K562 (cell line): ENCODE measurements around the gene KCNF1. TPM values are rescaled to one million over a fixed set of nuclear protein-coding genes. Genes with fewer than 3 reads are reported as not detected.

Source experiments
- ATAC-seq: fragments of 200-7000 bp; cut with Tn5 transposase; 3 replicates; pipeline ENCODE4 v1.9.1; 2020; ENCODE audit warnings: moderate library complexity
- BruUV-seq: library from RNA; stranded (reverse); fragments of 400-500 nt; replicated peaks from 2 replicates; lab custom pipeline; 2021; lab: Mats Ljungman, UMichigan
- CTCF ChIA-PET: fragments of 300-600 bp; formaldehyde crosslinking; extraction: SDS; loops from one replicate; lab custom pipeline; 2021; ENCODE audit warnings: low intra/inter-chr PET ratio; lab: Yijun Ruan, JAX
- POLR2A ChIA-PET: fragments of 300-600, 350-650 bp; sonication (Branson Sonifier 250); formaldehyde crosslinking; extraction: SDS; loops from one replicate; lab custom pipeline; 2021; ENCODE audit warnings: antibody characterized with exemption, inconsistent platforms; lab: Yijun Ruan, JAX
- DNase-seq, 4 experiments: peaks; one replicate each; pipeline versions ENCODE4 v3.0.0 to v3.0.0-alpha.2; 2011 to 2018; ENCODE audit warnings: low spot score in 3 of 4, mixed read lengths in 3 of 4; ENCODE audit errors: extremely low read depth in 1 of 4
- FAIRE-seq: peaks from 2 replicates; lab custom pipeline; 2011; peaks lifted over from hg19 to GRCh38; lab: Jason Lieb, UNC
- H2AFZ ChIP-seq: 2 replicates; pipeline ENCODE4 v1.6.0; 2011; ENCODE audit warnings: low read depth, low read length, control low read depth, inconsistent platforms
- H3K27ac ChIP-seq: fragments of 200-600 bp; 3 replicates; pipeline ENCODE4 v1.8.0; 2011; ENCODE audit warnings: low read depth, mild to moderate bottlenecking, control low read depth, inconsistent platforms, low read length, moderate library complexity, mixed read lengths; ENCODE audit errors: extremely low read depth
- H3K27me3 ChIP-seq, 2 experiments: fragments of 300-600 bp in 1 of 2; 2 replicates in 1 of 2; 3 replicates in 1 of 2; pipeline versions ENCODE4 v1.6.0 to v1.8.0; 2011; ENCODE audit warnings: inconsistent platforms in 2 of 2, low read length in 2 of 2, mild to moderate bottlenecking in 1 of 2, mixed read lengths in 1 of 2, moderate library complexity in 1 of 2; ENCODE audit not compliant: control insufficient read depth in 2 of 2, insufficient read depth in 2 of 2
- H3K36me3 ChIP-seq: fragments of 300-600 bp; 3 replicates; pipeline ENCODE4 v1.8.0; 2011; ENCODE audit warnings: mild to moderate bottlenecking, low read length, inconsistent platforms; ENCODE audit not compliant: control insufficient read depth, insufficient read depth
- H3K4me1 ChIP-seq, 2 experiments: fragments of 200-600 bp in 1 of 2; replicated peaks in 1 of 2; 2 replicates in 1 of 2; 3 replicates in 1 of 2; pipeline versions ENCODE4 v1.5.1 to v1.8.0; 2011; ENCODE audit warnings: inconsistent platforms in 2 of 2, low read length in 2 of 2, mild to moderate bottlenecking in 1 of 2, mixed read lengths in 1 of 2, moderate library complexity in 1 of 2; ENCODE audit not compliant: control insufficient read depth in 2 of 2, insufficient read depth in 2 of 2
- H3K4me2 ChIP-seq: 2 replicates; pipeline ENCODE4 v1.6.1; 2011; ENCODE audit warnings: low read length, control low read depth, inconsistent platforms, mixed read lengths; ENCODE audit not compliant: insufficient read depth
- H3K4me3 ChIP-seq: fragments of 200-600 bp; sonication (generic), shearing (Covaris generic); 2 replicates; pipeline ENCODE4 v1.5.1; 2016; ENCODE audit warnings: control low read depth, inconsistent platforms
- H3K79me2 ChIP-seq: fragments of 200-600 bp; 3 replicates; pipeline ENCODE4 v1.8.0; 2011; ENCODE audit warnings: low read length, inconsistent platforms; ENCODE audit not compliant: control insufficient read depth, insufficient read depth
- H3K9ac ChIP-seq, 2 experiments: 2 replicates each; pipeline versions ENCODE4 v1.6.0 to v1.6.1; 2011; ENCODE audit warnings: low read depth in 2 of 2, low read length in 2 of 2, control low read depth in 1 of 2, inconsistent platforms in 1 of 2, mild to moderate bottlenecking in 1 of 2, mixed read lengths in 1 of 2; ENCODE audit not compliant: insufficient read depth in 1 of 2
- H3K9me1 ChIP-seq: one replicate; pipeline ENCODE4 v1.6.0; 2011; ENCODE audit warnings: inconsistent platforms, mild to moderate bottlenecking, low read length, moderate library complexity; ENCODE audit not compliant: control insufficient read depth, insufficient read depth
- H3K9me3 ChIP-seq: replicated peaks from 2 replicates; pipeline ENCODE4 v1.5.1; 2011; ENCODE audit warnings: low read depth, low read length, inconsistent platforms; ENCODE audit not compliant: control insufficient read depth, insufficient read depth
- H4K20me1 ChIP-seq: replicated peaks from 2 replicates; pipeline ENCODE4 v1.6.1; 2011; ENCODE audit warnings: low read length, inconsistent platforms, mixed read lengths; ENCODE audit not compliant: control insufficient read depth, insufficient read depth
- C11orf30 ChIP-seq: fragments of 450-650 bp; IDR thresholded peaks from 2 replicates; pipeline ENCODE4 v1.6.1; 2016; ENCODE audit warnings: low read depth, mild to moderate bottlenecking
- CCNT2 ChIP-seq: IDR thresholded peaks from 2 replicates; pipeline ENCODE4 v1.6.1; 2011; ENCODE audit warnings: borderline replicate concordance, low read depth, mild to moderate bottlenecking, moderate library complexity, mixed read lengths, low read length; ENCODE audit not compliant: insufficient read length; ENCODE audit errors: extremely low read depth
- COPS2 ChIP-seq: fragments of 450-650 bp; conservative IDR thresholded peaks from 2 replicates; pipeline ENCODE4 v1.6.1; 2016; ENCODE audit warnings: mild to moderate bottlenecking, moderate library complexity
- FOXK2 ChIP-seq, 2 experiments: fragments of 450-650 bp; IDR thresholded peaks in 1 of 2; conservative IDR thresholded peaks in 1 of 2; 2 replicates each; pipeline ENCODE4 v1.6.1; 2016; ENCODE audit warnings: low read depth in 2 of 2, mild to moderate bottlenecking in 1 of 2
- JUNB ChIP-seq: fragments of 450-650 bp; formaldehyde crosslinking; conservative IDR thresholded peaks from 2 replicates; pipeline ENCODE4 v1.4.0; 2020; ENCODE audit warnings: mild to moderate bottlenecking
- KDM1A ChIP-seq, 2 experiments: fragments of 450-650 bp; IDR thresholded peaks; 2 replicates each; pipeline ENCODE4 v1.6.1; 2016; ENCODE audit warnings: mild to moderate bottlenecking in 2 of 2
- NR2C1 ChIP-seq, 2 experiments: fragments of 450-650 bp; IDR thresholded peaks; 2 replicates each; pipeline ENCODE4 v1.6.1; 2017; ENCODE audit warnings: mild to moderate bottlenecking in 2 of 2, antibody characterized with exemption in 1 of 2, inconsistent platforms in 1 of 2, missing compliant biosample characterization in 1 of 2, missing genetic modification characterization in 1 of 2
- RBM15 ChIP-seq: fragments of 200-400 bp; formaldehyde crosslinking; IDR thresholded peaks from 2 replicates; pipeline ENCODE4 v1.6.1; 2018; ENCODE audit warnings: mild to moderate bottlenecking, low read length, moderate library complexity; ENCODE audit not compliant: insufficient read depth
- SETDB1 ChIP-seq: IDR thresholded peaks from one replicate; pipeline ENCODE4 v1.6.1; 2012; ENCODE audit warnings: low read length, control low read depth, inconsistent platforms
- SIN3B ChIP-seq: fragments of 450-650 bp; IDR thresholded peaks from 2 replicates; pipeline ENCODE4 v1.6.1; 2017; ENCODE audit warnings: low read depth, mild to moderate bottlenecking, moderate library complexity
- ZNF282 ChIP-seq: sonication (generic); formaldehyde crosslinking; IDR thresholded peaks from 2 replicates; pipeline ENCODE4 v1.8.1; 2023; ENCODE audit warnings: missing genetic modification reagents
- ZNF316 ChIP-seq: fragments of 450-650 bp; IDR thresholded peaks from 2 replicates; pipeline ENCODE4 v1.6.1; 2016
- ZNF77 ChIP-seq: fragments of 250-450 bp; sonication (Bioruptor Pico); IDR thresholded peaks from 2 replicates; pipeline ENCODE4 v1.5.0; 2020
- WGBS: fragments of 100-300 bp; shearing (Covaris generic); methylation state at CpG from one replicate; pipeline ENCODE4 v1.1.6; 2016; ENCODE audit warnings: low coverage, mixed read lengths; ENCODE audit not compliant: insufficient coverage; ENCODE audit errors: missing lambda C conversion rate; 5-methylcytosine and 5-hydroxymethylcytosine counted together
- in situ Hi-C: fragments of 300-500 bp; cut with MboI; formaldehyde crosslinking; loops from 4 replicates; pipeline ENCODE4 v1.15.0; 2018; ENCODE audit warnings: inconsistent platforms, mixed read lengths
- intact Hi-C: fragments of 100-400 bp; cut with micrococcal nuclease; formaldehyde crosslinking; loops from 2 replicates; pipeline ENCODE4 v1.14.2; 2022
- polyA plus RNA-seq, 8 experiments: library from polyadenylated mRNA; depleted of rRNA in 4 of 8; stranded (reverse) in 5 of 8; unstranded in 3 of 8; fragments of >200 nt; fragmentation: Nextera tagmentation in 2 of 8; fragmentation: Illumina TruSeq in 1 of 8; extraction: Ambion mirVana in 2 of 8; extraction: Trizol in 1 of 8; gene quantifications; 2 replicates each; pipeline versions ENCODE4 v1.2.1 to v1.2.3, GENCODE V29; 2011 to 2014; ENCODE audit warnings: inconsistent platforms in 1 of 8, missing spikeins in 1 of 8
- total RNA-seq, 7 experiments: library from RNA; depleted of rRNA in 6 of 7; stranded (reverse); fragments of >200 nt in 6 of 7; fragmentation: Illumina TruSeq in 2 of 7; extraction: Trizol in 2 of 7; gene quantifications; 2 replicates each; pipeline versions ENCODE4 v1.2.1 to v1.2.3, GENCODE V29; 2011 to 2021; ENCODE audit warnings: low replicate concordance in 1 of 7
- TF ChIP-seq, protein P1 (sequence below): fragments of 250-450 bp; sonication (Bioruptor Pico); IDR thresholded peaks from 2 replicates; pipeline ENCODE4 v1.8.0; 2022; ENCODE audit warnings: inconsistent platforms, mild to moderate bottlenecking, moderate library complexity, borderline replicate concordance
- TF ChIP-seq, protein P2 (sequence below): sonication (generic); formaldehyde crosslinking; IDR thresholded peaks from 2 replicates; pipeline ENCODE4 v1.9.0; 2022; ENCODE audit warnings: mild to moderate bottlenecking, missing genetic modification reagents

KCNF1 gene
- total and polyA plus RNA-seq, 9 of the 15 experiments (the other 6 are each of a cell fraction or from before 2014, with no cell fraction given), result not detected

DNA sequence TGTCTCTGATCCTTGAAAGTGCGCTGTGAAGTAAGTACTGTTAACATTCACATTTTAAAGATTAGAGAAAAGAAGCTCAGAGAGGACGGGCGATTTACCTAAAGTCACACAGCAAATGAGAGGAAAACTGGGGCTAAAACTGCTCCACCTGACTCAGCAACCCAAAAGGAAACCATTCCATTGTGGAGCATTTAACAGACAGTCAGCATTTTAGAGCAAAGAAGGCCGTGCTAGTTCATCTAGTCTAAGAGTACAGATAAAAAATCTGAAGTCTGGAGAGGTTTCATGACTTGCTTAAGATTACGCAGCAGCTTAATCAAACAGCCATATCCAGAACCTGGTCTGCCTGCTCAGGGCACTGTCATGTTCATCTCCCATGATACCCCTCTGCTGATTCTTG lies 19.9 kb upstream of the KCNF1 start:
- no TSS peak for BruUV-seq
- ChIA-PET POLR2A (no interaction called here), CTCF (no interaction called here)
- Histone ChIP-seq H3K4me2 (no peak overlapping the region), H3K27me3 (peaks cover 4 to 31% of the 10 kb centered on the region in 2 experiments; a peak in 2 of 5 replicates), H3K9me3 (no peaks in the 10 kb centered on the region), H2AFZ (no peak overlapping the region), H3K9me1 (no peaks in the 10 kb centered on the region), H3K79me2 (no peaks in the 10 kb centered on the region), H3K4me3 (no peak overlapping the region), H3K9ac (no peak overlapping the region), H3K4me1 (0 out of 5 replicates have a peak, but pooled peaks cover 0 to 3% of the 10 kb centered on the region in 2 experiments), H3K27ac (no peak overlapping the region), H4K20me1 (no peaks in the 10 kb centered on the region), H3K36me3 (no peaks in the 10 kb centered on the region)
- ATAC-seq, result no peak
- TF ChIP-seq ZNF282 (CRISPR knock-in tag), result no peak
- peak; percentile 8; the same call in 1 of the 2 replicates for TF ChIP-seq C11orf30
- TF ChIP-seq ZNF316, result peak; percentile 36; the same call in 1 of the 2 replicates
- TF ChIP-seq COPS2, result no peak
- no peak for TF ChIP-seq ZNF77 (CRISPR knock-in tag)
- WGBS, result 0% methylated on average over 5 of the region's 5 CpGs
- in situ Hi-C loops, result no loop called here
- FAIRE-seq, result no peak
- intact Hi-C loops, result no loop called here
- no peak for DNase-seq

DNA sequence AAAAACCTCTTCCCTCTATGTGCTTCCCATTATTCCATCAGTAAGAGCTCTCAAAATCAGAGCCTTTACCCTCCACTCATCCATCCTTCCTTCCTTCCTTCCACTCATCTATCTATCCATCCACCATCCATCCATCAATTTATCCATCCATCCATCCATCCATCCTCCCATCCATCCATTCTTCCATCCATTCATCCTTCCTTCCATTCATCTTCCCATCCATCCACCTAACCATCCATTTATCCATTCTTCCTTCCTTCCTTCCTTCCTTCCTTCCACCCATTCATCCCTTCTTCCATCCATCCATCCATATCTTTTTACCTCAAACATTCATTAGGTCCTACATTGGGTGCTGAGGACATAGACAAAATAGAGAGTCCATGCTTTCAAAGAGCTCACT lies 19.4 kb upstream of the KCNF1 start:
- Histone ChIP-seq H4K20me1 (no peaks in the 10 kb centered on the region), H3K27me3 (peaks cover 4 to 31% of the 10 kb centered on the region in 2 experiments; a peak in 2 of 5 replicates), H3K9me1 (no peaks in the 10 kb centered on the region), H3K79me2 (no peaks in the 10 kb centered on the region), H3K4me3 (no peak overlapping the region), H3K4me1 (0 out of 5 replicates have a peak, but pooled peaks cover 0 to 3% of the 10 kb centered on the region in 2 experiments), H3K9me3 (no peaks in the 10 kb centered on the region), H3K27ac (no peak overlapping the region), H3K9ac (no peak overlapping the region), H3K36me3 (no peaks in the 10 kb centered on the region), H3K4me2 (no peak overlapping the region), H2AFZ (no peak overlapping the region)
- in situ Hi-C loops, result no loop called here
- POLR2A ChIA-PET, result no interaction called here
- no TSS peak for BruUV-seq
- intact Hi-C loops, result no loop called here
- ATAC-seq (no peak), FAIRE-seq (no peak), DNase-seq (no peak)
- CTCF ChIA-PET, result no interaction called here
- TF ChIP-seq CCNT2, result no peak
- TF ChIP-seq SETDB1, result no peak
- TF ChIP-seq NR2C1 (IDR thresholded peaks at IDR 0.05), result no peak
- TF ChIP-seq NR2C1 (tag; IDR thresholded peaks at IDR 0.05), result no peak
- TF ChIP-seq KDM1A (IDR thresholded peaks at IDR 0.05), result no peak
- TF ChIP-seq, protein P1, sequence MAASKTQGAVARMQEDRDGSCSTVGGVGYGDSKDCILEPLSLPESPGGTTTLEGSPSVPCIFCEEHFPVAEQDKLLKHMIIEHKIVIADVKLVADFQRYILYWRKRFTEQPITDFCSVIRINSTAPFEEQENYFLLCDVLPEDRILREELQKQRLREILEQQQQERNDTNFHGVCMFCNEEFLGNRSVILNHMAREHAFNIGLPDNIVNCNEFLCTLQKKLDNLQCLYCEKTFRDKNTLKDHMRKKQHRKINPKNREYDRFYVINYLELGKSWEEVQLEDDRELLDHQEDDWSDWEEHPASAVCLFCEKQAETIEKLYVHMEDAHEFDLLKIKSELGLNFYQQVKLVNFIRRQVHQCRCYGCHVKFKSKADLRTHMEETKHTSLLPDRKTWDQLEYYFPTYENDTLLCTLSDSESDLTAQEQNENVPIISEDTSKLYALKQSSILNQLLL (CRISPR knock-in tag), result no peak
- TF ChIP-seq, protein P2, sequence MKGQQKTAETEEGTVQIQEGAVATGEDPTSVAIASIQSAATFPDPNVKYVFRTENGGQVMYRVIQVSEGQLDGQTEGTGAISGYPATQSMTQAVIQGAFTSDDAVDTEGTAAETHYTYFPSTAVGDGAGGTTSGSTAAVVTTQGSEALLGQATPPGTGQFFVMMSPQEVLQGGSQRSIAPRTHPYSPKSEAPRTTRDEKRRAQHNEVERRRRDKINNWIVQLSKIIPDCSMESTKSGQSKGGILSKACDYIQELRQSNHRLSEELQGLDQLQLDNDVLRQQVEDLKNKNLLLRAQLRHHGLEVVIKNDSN (CRISPR knock-in tag), result no peak
- TF ChIP-seq SIN3B, result no peak
- no peak for TF ChIP-seq FOXK2 (conservative IDR thresholded peaks at IDR 0.05 in 1 of 2, IDR thresholded peaks at IDR 0.05 in 1 of 2; ENCODE audit: low read depth in 2 of 2)
- TF ChIP-seq RBM15, result no peak
- no peak for TF ChIP-seq JUNB
